ENCODE results near the gene DPEP1. TPM values are rescaled to one million over a fixed set of nuclear protein-coding genes. Genes with fewer than 3 reads are reported as not detected.
"Not testable (repeated sequence)": the region's sequence is repeated elsewhere in the genome, so short reads cannot be mapped to it uniquely, and the experiment has no call there.

DPEP1 gene
- total RNA-seq, 1 experiment from 2014 or later: 1.1 TPM

DNA sequence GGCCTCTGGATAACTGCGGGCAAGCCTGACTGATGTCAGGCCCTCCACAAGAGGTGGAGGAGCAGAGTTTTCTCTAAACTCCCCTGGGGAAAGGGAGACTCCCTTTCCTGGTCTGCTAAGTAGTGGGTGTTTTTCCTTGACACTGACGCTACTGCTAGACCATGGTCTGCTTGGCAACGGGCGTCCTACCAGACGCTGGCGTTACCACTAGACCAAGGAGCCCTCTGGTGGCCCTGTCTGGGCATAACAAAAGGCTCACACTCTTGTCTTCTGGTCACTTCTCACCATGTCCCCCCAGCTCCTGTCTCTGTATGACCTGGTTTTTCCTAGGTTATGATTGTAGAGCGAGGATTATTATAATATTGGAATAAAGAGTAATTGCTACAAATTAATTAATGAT lies 53.6 kb downstream of the DPEP1 start:
- peaks cover 46 to 51% (median 48%) of the 10 kb centered on the region in 3 experiments for H3K36me3 Mint-ChIP-seq (ENCODE audit: insufficient read depth in 1 of 3, low read depth in 3 of 3)
- DNase-seq; H4K8ac ChIP-seq (replicated peaks; ENCODE audit: insufficient read length, low read depth, low read length); H3K9me3 ChIP-seq (ENCODE audit: control insufficient read depth, low read depth, low read length); H2BK12ac ChIP-seq (ENCODE audit: insufficient read length, low read depth, low read length); H3K27ac Mint-ChIP-seq; H2BK120ac ChIP-seq (ENCODE audit: low read depth, low read length, poor library complexity, severe bottlenecking); H3K4me1 Mint-ChIP-seq; H3K23ac ChIP-seq (ENCODE audit: insufficient read length, low read depth, low read length); H4K5ac ChIP-seq (ENCODE audit: insufficient read length, low read depth, low read length); H3K56ac ChIP-seq (ENCODE audit: insufficient read length, low read depth, low read length); H3T11ph ChIP-seq (ENCODE audit: low read length); H2BK20ac ChIP-seq (ENCODE audit: low read depth, low read length, poor library complexity, severe bottlenecking); H2AK5ac ChIP-seq (ENCODE audit: insufficient read length, low read length); H4K91ac ChIP-seq (ENCODE audit: insufficient read length, low read depth, low read length); H3K4me3 Mint-ChIP-seq; H4K20me1 ChIP-seq (ENCODE audit: control insufficient read depth, insufficient read depth, insufficient read length); H3K4me2 ChIP-seq (ENCODE audit: insufficient read depth, insufficient read length, low read length); H2AFZ ChIP-seq (ENCODE audit: low read length); H3K4ac ChIP-seq (ENCODE audit: low read depth, low read length); H3K79me1 ChIP-seq (ENCODE audit: insufficient read depth, low read depth, low read length, poor library complexity, severe bottlenecking); H3K79me2 ChIP-seq (ENCODE audit: insufficient read depth, low read length); H2BK15ac ChIP-seq (ENCODE audit: low read depth, low read length); H3K27ac ChIP-seq (ENCODE audit: insufficient read length, low read depth, low read length); H3K18ac ChIP-seq (ENCODE audit: insufficient read length, low read depth, low read length); H3K14ac ChIP-seq (ENCODE audit: insufficient read depth, low read length); H3K4me1 ChIP-seq (ENCODE audit: insufficient read depth, low read length); H3K9ac ChIP-seq (ENCODE audit: extremely low read depth, insufficient read length, low read length); H3K27me3 Mint-ChIP-seq (ENCODE audit: low read depth); H3K27me3 ChIP-seq (ENCODE audit: insufficient read depth, low read length); H2BK5ac ChIP-seq (ENCODE audit: insufficient read length, low read length); H3K23me2 ChIP-seq (ENCODE audit: insufficient read length, low read depth, low read length, poor library complexity, severe bottlenecking): not testable (repeated sequence)
- H3K9me3 Mint-ChIP-seq: peaks cover 24 to 30% of the 10 kb centered on the region in 2 experiments
- no CpG with 5 or more reads among the region's 7 CpGs for WGBS (ENCODE audit: extremely low coverage, insufficient read length, low lambda C conversion rate)
- TF ChIP-seq, protein P1, sequence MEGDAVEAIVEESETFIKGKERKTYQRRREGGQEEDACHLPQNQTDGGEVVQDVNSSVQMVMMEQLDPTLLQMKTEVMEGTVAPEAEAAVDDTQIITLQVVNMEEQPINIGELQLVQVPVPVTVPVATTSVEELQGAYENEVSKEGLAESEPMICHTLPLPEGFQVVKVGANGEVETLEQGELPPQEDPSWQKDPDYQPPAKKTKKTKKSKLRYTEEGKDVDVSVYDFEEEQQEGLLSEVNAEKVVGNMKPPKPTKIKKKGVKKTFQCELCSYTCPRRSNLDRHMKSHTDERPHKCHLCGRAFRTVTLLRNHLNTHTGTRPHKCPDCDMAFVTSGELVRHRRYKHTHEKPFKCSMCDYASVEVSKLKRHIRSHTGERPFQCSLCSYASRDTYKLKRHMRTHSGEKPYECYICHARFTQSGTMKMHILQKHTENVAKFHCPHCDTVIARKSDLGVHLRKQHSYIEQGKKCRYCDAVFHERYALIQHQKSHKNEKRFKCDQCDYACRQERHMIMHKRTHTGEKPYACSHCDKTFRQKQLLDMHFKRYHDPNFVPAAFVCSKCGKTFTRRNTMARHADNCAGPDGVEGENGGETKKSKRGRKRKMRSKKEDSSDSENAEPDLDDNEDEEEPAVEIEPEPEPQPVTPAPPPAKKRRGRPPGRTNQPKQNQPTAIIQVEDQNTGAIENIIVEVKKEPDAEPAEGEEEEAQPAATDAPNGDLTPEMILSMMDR (conservative IDR thresholded peaks at IDR 0.05): peak; percentile 60

All from H9 (cell line).